ACC112 (cell line): ENCODE measurements around the gene SLC45A2.

Experiments used
- H2AFZ ChIP-seq: fragments of 200-600 bp; sonication (generic); one replicate; pipeline ENCODE4 v1.6.0; 2017; ENCODE audit warnings: antibody characterized with exemption, low read length; ENCODE audit not compliant: unreplicated experiment
- H3K27ac ChIP-seq: fragments of 200-600 bp; sonication (generic); 2 replicates; pipeline ENCODE4 v1.5.1; 2014; ENCODE audit warnings: low read depth, mild to moderate bottlenecking, antibody characterized with exemption, low read length, moderate library complexity
- H3K27me3 ChIP-seq: fragments of 200-600 bp; sonication (generic); 2 replicates; pipeline ENCODE4 v1.6.1; 2014; ENCODE audit warnings: mild to moderate bottlenecking, antibody characterized with exemption, low read length, moderate library complexity, mixed read lengths; ENCODE audit not compliant: insufficient read depth
- H3K36me3 ChIP-seq: fragments of 200-600 bp; sonication (generic); 2 replicates; pipeline ENCODE4 v1.6.1; 2016; ENCODE audit warnings: mild to moderate bottlenecking, antibody characterized with exemption, low read length, moderate library complexity, mixed read lengths; ENCODE audit not compliant: insufficient read depth
- H3K4me1 ChIP-seq: fragments of 200-600 bp; sonication (generic); one replicate; pipeline ENCODE4 v1.6.1; 2016; ENCODE audit warnings: low read length, mixed read lengths; ENCODE audit not compliant: insufficient read depth, unreplicated experiment, control insufficient read depth
- H3K4me3 ChIP-seq: fragments of 200-600 bp; sonication (generic); 2 replicates; pipeline ENCODE4 v1.5.1; 2014; ENCODE audit warnings: mild to moderate bottlenecking, low read depth, low read length
- H3K79me2 ChIP-seq: fragments of 200-600 bp; sonication (generic); one replicate; pipeline ENCODE4 v1.6.0; 2016; ENCODE audit warnings: low read length; ENCODE audit not compliant: control insufficient read depth, unreplicated experiment, insufficient read depth

Gene SLC45A2

DNA sequence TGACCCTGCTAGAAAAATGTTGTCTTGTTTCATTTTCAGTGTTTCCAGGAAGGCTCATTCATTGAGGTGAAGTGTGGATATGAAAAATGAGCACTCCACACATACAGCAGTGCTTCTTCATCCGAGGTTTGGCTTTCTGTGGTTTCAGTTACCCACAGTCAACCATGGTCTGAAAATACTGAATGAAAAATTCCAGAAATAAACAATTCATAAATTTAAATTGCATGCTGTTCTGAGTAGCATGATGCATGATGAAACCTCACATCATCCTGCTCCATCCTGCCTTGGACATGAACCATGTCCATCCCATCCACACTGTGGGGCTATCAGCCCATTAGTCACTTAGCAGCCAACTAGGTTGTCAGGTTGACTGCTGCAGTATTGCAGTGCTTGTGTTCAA is 10.4 kb upstream of the SLC45A2 start:
- H3K4me1 ChIP-seq, result peaks cover 6% of the 10 kb centered on the region
- H2AFZ ChIP-seq, result no peak overlapping the region
- no peaks in the 10 kb centered on the region; the same call in 1 of the 2 replicates for H3K36me3 ChIP-seq
- H3K4me3 ChIP-seq, result no peak overlapping the region
- no peaks in the 10 kb centered on the region for H3K27me3 ChIP-seq
- H3K27ac ChIP-seq, result no peak overlapping the region
- no peaks in the 10 kb centered on the region for H3K79me2 ChIP-seq

DNA sequence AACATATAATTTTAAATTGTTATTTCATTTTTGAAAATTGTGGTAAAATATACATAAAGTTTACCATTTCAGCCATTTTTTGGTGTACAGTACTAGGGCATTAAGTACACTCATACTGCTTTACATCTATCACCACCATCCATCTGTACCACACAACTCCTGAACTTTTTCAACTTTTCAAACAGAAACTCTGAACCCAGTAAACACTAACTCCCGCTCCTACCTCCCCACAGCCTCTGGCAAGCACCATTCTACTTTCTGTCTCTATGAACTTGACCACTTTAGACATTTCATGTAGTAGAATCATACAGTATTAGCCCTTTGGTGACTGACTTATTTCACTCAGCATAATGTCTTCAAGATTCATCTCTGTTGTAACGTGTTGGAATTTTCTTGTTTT is 8.4 kb upstream of the SLC45A2 start:
- Histone ChIP-seq H2AFZ (no peak overlapping the region), H3K36me3 (peaks cover 16% of the 10 kb centered on the region), H3K79me2 (no peaks in the 10 kb centered on the region), H3K4me1 (peaks cover 6% of the 10 kb centered on the region), H3K27me3 (no peaks in the 10 kb centered on the region), H3K4me3 (no peak overlapping the region), H3K27ac (no peak overlapping the region)

DNA sequence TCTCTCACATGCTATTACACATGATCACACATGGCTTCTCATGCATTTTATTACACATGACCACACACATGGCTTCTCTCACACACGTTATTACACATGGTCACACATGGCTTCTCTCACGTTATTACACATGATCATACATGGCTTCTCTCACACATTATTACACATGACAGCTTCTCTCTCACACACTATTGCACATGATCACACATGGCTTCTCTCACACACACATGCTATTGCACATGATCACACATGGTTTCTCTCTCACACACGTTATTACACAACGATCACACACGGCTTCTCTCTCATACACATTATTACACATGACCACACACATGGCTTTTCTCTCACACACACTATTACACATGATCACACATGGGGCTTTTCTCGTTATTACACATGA is 954 bp upstream of the SLC45A2 start:
- Histone ChIP-seq H3K79me2 (no peaks in the 10 kb centered on the region), H3K4me1 (no peaks in the 10 kb centered on the region), H3K36me3 (peaks cover 23% of the 10 kb centered on the region), H3K27ac (no peak overlapping the region), H2AFZ (no peak overlapping the region), H3K27me3 (no peaks in the 10 kb centered on the region), H3K4me3 (no peak overlapping the region)

DNA sequence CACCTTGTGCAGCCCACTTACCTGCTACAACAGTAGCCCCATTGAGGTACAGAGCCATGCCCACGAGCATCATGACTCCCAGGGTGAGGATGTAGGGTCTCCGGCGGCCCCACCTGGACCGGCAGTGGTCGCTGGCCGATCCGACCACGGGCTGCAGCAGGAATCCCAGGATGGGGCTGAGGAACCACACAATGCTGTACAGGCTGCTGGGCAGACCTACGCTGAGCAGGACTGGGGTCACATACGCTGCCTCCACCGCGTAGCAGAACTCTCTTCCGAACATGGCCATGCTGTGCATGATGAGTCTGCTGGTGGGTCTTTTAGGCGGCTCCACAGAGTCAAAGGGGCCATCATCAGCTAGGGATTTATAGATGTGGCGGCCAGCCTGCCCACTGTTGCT is 315 bp downstream of the SLC45A2 start:
- no peaks in the 10 kb centered on the region for H3K79me2 ChIP-seq
- no peaks in the 10 kb centered on the region for H3K4me1 ChIP-seq
- H3K27ac ChIP-seq, result no peak overlapping the region
- no peak overlapping the region for H3K4me3 ChIP-seq
- no peak overlapping the region for H2AFZ ChIP-seq
- peaks cover 20% of the 10 kb centered on the region for H3K36me3 ChIP-seq
- no peaks in the 10 kb centered on the region for H3K27me3 ChIP-seq

DNA sequence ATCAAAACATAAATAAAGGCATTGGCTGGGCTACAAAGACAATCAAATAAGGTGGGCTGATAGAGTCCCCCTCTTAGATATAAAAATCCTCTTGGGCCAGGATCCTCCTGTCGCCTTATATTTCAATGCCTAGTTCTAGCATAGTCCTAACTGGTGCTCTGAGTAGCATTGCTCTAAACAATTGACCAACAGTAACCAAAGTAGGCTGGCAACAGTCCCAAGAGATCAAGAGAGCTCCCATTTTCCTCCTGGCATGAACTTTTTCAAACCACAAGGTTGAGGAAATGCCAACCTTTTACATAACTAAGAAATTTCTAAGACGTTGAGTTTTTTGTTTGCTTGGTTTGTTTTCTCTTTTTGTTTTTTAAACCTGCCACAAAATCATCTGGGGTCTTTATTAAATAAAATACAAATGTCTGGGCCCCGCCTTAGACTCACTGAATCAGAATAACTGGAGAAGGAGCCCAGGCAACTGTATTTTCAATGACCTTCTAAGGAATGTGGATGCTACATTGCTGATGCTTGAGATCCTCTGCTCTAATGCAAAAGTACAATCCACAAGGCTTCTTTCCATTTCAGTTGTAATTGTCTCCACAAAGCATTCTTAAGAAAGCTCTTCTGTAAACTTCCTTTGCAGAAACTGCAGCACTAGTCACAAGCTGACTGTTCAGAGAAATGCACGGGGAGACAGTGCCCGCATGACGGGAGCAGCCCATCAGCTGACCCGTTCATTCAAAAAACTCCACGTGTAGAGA is 2.9 kb downstream of the SLC45A2 start:
- H3K36me3 ChIP-seq, result no peaks in the 10 kb centered on the region
- no peak overlapping the region for H2AFZ ChIP-seq
- no peaks in the 10 kb centered on the region for H3K4me1 ChIP-seq
- H3K4me3 ChIP-seq, result no peak overlapping the region
- H3K27ac ChIP-seq, result no peak overlapping the region
- no peaks in the 10 kb centered on the region for H3K79me2 ChIP-seq
- H3K27me3 ChIP-seq, result no peaks in the 10 kb centered on the region

DNA sequence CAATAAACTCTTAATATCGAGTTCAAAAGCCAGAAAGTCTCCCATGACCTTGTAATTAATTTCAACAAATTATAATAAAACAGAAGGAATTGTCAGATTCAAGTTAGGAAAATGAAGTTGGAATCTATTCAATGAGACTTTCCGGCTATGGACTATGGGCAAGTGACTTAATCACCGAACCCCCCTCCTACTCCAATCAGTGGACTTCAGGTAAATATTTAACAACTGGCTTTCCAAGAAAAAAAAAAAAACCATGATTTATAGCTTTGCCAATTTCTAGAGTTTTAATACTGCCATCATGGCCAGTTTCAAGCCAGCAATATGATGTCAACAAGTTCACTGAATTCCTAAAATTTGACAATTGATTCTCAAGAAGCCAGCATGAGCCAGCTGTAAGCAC is 4.5 kb downstream of the SLC45A2 start:
- no peak overlapping the region for H3K27ac ChIP-seq
- no peaks in the 10 kb centered on the region for H3K36me3 ChIP-seq
- no peak overlapping the region for H3K4me3 ChIP-seq
- no peaks in the 10 kb centered on the region for H3K4me1 ChIP-seq
- H3K79me2 ChIP-seq, result no peaks in the 10 kb centered on the region
- no peak overlapping the region for H2AFZ ChIP-seq
- no peaks in the 10 kb centered on the region for H3K27me3 ChIP-seq

DNA sequence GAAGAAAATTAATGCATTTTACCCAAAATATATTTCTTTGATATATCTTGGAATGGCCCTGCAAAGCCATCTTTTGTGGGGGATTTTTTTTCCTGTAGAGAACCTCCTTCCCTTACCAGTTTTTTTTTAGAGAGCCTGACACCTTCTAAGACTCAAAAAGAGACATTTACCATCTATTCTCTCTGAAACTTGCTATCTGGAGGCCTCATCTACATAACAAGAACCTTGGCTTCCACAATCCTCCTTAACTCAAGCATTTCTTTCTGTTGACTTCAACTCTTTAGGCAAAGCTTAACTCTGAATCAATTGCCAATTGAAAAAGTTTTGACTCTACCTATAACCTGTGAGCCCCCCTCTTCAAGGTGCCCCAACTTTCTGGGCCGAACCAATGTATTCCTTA is 6.2 kb downstream of the SLC45A2 start:
- Histone ChIP-seq H2AFZ (no peak overlapping the region), H3K4me3 (no peak overlapping the region), H3K79me2 (no peaks in the 10 kb centered on the region), H3K27ac (no peak overlapping the region), H3K36me3 (no peaks in the 10 kb centered on the region), H3K4me1 (no peaks in the 10 kb centered on the region), H3K27me3 (no peaks in the 10 kb centered on the region)

DNA sequence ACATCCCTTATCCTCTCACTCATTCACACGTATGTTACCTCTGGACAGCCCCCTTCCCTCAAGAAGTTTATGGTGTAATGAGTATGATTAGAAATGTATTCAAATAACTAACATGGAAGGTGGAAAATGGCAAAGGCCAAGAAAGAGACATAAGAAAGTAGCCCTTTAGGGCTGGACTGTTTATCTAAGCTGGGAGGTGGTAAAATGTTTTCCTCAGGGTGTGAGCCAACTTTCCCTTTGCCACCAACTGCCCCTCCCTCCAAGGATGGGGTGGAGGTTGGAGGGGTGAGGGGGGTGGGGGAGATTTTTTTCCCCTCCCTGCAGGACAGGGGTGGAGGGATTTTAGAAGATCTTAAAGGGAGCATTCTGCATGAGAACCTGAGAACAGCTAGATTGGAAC is 8.2 kb downstream of the SLC45A2 start:
- Histone ChIP-seq H3K36me3 (no peaks in the 10 kb centered on the region), H3K79me2 (no peaks in the 10 kb centered on the region), H3K27ac (no peak overlapping the region), H3K4me1 (no peaks in the 10 kb centered on the region), H3K4me3 (no peak overlapping the region), H3K27me3 (no peaks in the 10 kb centered on the region), H2AFZ (no peak overlapping the region)

DNA sequence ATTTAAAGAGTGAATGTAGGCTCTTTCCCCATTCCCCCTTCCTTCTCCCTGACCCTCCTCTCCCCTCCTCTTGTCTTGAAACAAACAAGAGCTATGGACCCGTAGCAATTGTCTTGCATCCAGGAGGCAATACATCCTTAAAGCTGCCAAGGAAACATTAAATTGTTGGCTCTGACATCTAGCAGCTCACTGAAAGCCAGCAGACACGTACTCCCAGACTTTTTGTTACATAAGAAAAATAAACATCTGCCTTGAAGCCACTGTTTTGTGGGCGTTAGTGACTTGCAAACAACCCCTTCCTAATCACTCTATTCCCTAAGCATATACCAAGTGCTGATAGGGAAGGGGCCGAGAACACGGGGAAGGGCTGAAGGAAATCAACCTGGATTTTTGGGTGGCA is 8.6 kb downstream of the SLC45A2 start:
- Histone ChIP-seq H3K4me3 (no peak overlapping the region), H2AFZ (no peak overlapping the region), H3K4me1 (no peaks in the 10 kb centered on the region), H3K27ac (no peak overlapping the region), H3K36me3 (no peaks in the 10 kb centered on the region), H3K79me2 (no peaks in the 10 kb centered on the region), H3K27me3 (no peaks in the 10 kb centered on the region)

DNA sequence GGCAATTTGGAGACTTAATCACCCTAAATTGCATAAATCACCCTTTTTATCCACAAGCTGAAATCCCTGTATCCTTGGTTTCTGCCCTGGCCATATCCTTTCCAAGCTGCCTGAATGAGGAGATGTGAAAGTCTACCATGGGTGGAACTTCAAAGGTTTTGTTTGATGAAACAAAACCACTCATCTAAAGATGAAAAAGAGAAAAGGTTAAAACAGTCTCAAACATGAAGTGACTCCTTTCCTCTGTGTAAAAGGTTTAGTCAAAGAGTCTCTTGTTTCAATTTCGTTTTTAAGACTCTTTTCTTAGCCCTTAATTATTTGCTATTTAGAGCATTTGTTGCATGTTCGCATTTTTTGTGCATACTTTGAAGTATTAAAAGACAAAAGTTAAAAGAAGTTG is 11.2 kb downstream of the SLC45A2 start:
- H3K27me3 ChIP-seq, result no peaks in the 10 kb centered on the region
- no peak overlapping the region for H2AFZ ChIP-seq
- no peaks in the 10 kb centered on the region for H3K79me2 ChIP-seq
- no peak overlapping the region for H3K27ac ChIP-seq
- H3K4me1 ChIP-seq, result no peaks in the 10 kb centered on the region
- no peak overlapping the region for H3K4me3 ChIP-seq
- no peaks in the 10 kb centered on the region for H3K36me3 ChIP-seq

DNA sequence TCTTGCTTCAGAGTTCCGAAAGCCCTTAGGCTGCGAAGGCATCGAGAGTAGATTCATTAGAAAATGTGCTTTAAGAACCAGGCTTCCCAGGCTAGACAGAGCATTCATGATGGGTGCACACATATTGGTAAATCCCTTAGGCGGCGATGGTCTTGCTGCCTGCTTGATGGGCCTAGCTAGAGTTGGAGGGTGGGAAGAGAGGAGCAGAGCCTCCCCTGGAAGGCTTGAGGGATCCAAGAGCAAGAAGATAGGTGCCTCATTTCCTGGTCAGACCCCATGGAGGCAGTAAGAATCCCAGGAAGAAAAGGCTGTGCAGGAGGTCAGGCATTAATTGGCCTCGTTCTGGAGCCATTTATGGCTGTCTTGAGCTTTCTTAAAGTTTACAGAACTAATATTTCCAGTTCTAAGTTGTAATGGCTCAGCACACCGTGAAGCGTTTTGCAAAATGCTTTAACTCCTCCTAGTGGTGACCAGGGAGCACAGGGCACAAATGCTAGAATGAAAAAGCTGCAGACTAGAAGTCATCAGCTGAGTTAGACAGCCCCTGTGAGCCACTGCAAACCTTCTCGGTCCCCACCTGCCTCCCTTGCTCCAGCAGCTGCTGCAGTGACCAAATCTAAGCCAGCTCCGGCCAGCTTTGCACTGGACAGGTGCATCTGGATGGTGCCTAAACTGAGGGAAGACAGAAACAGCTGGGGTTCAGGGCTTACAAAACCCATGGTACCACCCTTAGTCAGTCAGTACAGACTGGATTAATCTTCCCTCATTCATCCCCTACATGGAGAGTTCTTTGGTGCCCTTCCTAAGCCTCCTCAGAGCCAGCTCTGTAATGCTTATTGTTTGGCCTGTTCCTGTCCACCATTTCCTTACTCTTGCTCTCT is 14.7 kb downstream of the SLC45A2 start:
- no peaks in the 10 kb centered on the region for H3K36me3 ChIP-seq
- no peaks in the 10 kb centered on the region for H3K79me2 ChIP-seq
- H3K27ac ChIP-seq, result no peak overlapping the region
- H3K4me3 ChIP-seq, result no peak overlapping the region
- no peaks in the 10 kb centered on the region for H3K27me3 ChIP-seq
- H2AFZ ChIP-seq, result no peak overlapping the region
- no peaks in the 10 kb centered on the region for H3K4me1 ChIP-seq
